B cell (primary cell): ENCODE results near the gene DFFA.

Source experiments
- EZH2 ChIP-seq: IDR thresholded peaks from 2 replicates; pipeline ENCODE4 v1.6.1; 2012; ENCODE audit warnings: borderline replicate concordance, low read depth, mild to moderate bottlenecking, moderate library complexity, low read length; ENCODE audit not compliant: insufficient read depth, poor library complexity, severe bottlenecking
- TF ChIP-seq, protein P1 (sequence below): fragments of 200-600 bp; IDR thresholded peaks from one replicate; pipeline ENCODE4 v1.8.0; 2022; ENCODE audit warnings: antibody characterized with exemption, mild to moderate bottlenecking

DNA sequence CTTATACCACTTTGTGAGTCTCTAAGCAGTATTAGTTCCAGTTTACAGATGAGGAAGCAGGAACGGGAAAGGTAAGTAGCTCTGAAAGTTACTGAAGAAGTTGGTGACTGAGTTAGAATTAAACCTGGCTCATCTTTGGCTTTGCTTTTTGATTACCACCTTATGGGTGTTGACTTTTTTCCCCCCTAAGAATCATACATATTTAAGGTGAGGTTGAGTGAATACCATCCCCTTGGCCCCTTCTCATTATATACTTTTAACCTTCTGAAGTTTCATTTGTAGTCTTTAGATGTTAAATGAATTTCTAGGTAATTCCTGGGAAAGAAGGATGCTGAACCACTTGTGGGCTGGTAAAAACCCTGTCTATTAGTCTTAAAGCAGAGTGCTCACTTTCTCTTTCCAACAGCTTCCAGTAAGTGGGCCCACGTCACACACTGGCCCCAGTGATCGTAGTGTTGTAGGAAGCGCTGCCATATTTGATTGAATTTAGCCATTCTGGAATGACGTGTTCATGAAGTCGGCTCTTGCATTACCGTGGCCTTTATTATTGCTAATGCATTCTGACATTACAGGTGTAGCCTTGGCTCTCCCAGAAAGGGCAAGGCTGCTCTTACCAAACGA, 49.3 kb upstream of the DFFA start:
- TF ChIP-seq, protein P1, sequence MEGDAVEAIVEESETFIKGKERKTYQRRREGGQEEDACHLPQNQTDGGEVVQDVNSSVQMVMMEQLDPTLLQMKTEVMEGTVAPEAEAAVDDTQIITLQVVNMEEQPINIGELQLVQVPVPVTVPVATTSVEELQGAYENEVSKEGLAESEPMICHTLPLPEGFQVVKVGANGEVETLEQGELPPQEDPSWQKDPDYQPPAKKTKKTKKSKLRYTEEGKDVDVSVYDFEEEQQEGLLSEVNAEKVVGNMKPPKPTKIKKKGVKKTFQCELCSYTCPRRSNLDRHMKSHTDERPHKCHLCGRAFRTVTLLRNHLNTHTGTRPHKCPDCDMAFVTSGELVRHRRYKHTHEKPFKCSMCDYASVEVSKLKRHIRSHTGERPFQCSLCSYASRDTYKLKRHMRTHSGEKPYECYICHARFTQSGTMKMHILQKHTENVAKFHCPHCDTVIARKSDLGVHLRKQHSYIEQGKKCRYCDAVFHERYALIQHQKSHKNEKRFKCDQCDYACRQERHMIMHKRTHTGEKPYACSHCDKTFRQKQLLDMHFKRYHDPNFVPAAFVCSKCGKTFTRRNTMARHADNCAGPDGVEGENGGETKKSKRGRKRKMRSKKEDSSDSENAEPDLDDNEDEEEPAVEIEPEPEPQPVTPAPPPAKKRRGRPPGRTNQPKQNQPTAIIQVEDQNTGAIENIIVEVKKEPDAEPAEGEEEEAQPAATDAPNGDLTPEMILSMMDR, result no peak
- TF ChIP-seq EZH2, result no peak
